Hepatocyte (in vitro differentiated cells): ENCODE data around the gene PLEKHG3. TPM values are rescaled to one million over a fixed set of nuclear protein-coding genes. Genes with fewer than 3 reads are reported as not detected.

Experiments used
- DNase-seq: peaks from one replicate; pipeline ENCODE4 v3.0.0-alpha.2; 2016; ENCODE audit warnings: low spot score
- H2AFZ ChIP-seq: fragments of 200-600 bp; sonication (generic); 2 replicates; pipeline ENCODE4 v1.6.0; 2016; ENCODE audit warnings: antibody characterized with exemption, mild to moderate bottlenecking
- H3K27ac ChIP-seq: fragments of 200-600 bp; sonication (generic); 2 replicates; pipeline ENCODE4 v1.5.1; 2016; ENCODE audit warnings: mild to moderate bottlenecking
- H3K27me3 ChIP-seq: fragments of 200-600 bp; sonication (generic); 2 replicates; pipeline ENCODE4 v1.6.1; 2016
- H3K36me3 ChIP-seq: fragments of 200-600 bp; sonication (generic); replicated peaks from 2 replicates; pipeline ENCODE4 v1.5.1; 2016; ENCODE audit warnings: low read depth; ENCODE audit not compliant: insufficient read depth
- H3K4me1 ChIP-seq: fragments of 200-600 bp; sonication (generic); 2 replicates; pipeline ENCODE4 v1.5.1; 2016; ENCODE audit warnings: mild to moderate bottlenecking, moderate library complexity; ENCODE audit not compliant: insufficient read depth
- H3K4me2 ChIP-seq: fragments of 200-600 bp; sonication (generic); 2 replicates; pipeline ENCODE4 v1.6.0; 2016
- H3K4me3 ChIP-seq: fragments of 200-600 bp; sonication (generic); 2 replicates; pipeline ENCODE4 v1.5.1; 2016; ENCODE audit warnings: mild to moderate bottlenecking
- H3K79me2 ChIP-seq: fragments of 200-600 bp; sonication (generic); 2 replicates; pipeline ENCODE4 v1.6.0; 2017; ENCODE audit warnings: mild to moderate bottlenecking
- H3K9me2 ChIP-seq: fragments of 200-600 bp; sonication (generic); replicated peaks from 2 replicates; pipeline ENCODE4 v1.6.0; 2017; ENCODE audit warnings: mild to moderate bottlenecking; ENCODE audit not compliant: insufficient read depth
- H3K9me3 ChIP-seq: fragments of 200-600 bp; sonication (generic); 2 replicates; pipeline ENCODE4 v1.5.1; 2016; ENCODE audit warnings: low read depth, mild to moderate bottlenecking
- H4K20me1 ChIP-seq: fragments of 200-600 bp; sonication (generic); 2 replicates; pipeline ENCODE4 v1.6.0; 2016; ENCODE audit warnings: mild to moderate bottlenecking; ENCODE audit not compliant: insufficient read depth, poor library complexity, severe bottlenecking
- CTCF ChIP-seq: fragments of 200-600 bp; sonication (generic); IDR thresholded peaks from 2 replicates; pipeline ENCODE4 v1.5.1; 2016; ENCODE audit warnings: antibody characterized with exemption, mild to moderate bottlenecking; ENCODE audit not compliant: poor library complexity
- EZH2 ChIP-seq: fragments of 200-600 bp; sonication (generic); IDR thresholded peaks from 2 replicates; pipeline ENCODE4 v1.6.1; 2016; ENCODE audit warnings: antibody characterized with exemption, mild to moderate bottlenecking, borderline replicate concordance
- EZH2phosphoT487 ChIP-seq: fragments of 200-600 bp; sonication (generic); IDR thresholded peaks from one replicate; pipeline ENCODE4 v1.6.1; 2018; ENCODE audit warnings: antibody characterized with exemption, mild to moderate bottlenecking, low read depth, moderate library complexity; ENCODE audit not compliant: unreplicated experiment, severe bottlenecking
- WGBS: methylation state at CpG from one replicate; pipeline ENCODE4 v1.1.6; 2016; ENCODE audit warnings: low lambda C conversion rate; ENCODE audit errors: missing lambda C conversion rate; 5-methylcytosine and 5-hydroxymethylcytosine counted together
- polyA plus RNA-seq: library from polyadenylated mRNA; unstranded; fragments of >200 nt; fragmentation: Nextera tagmentation; extraction: Ambion mirVana; gene quantifications from 2 replicates; pipeline ENCODE4 v1.2.1, GENCODE V29; 2016
- total RNA-seq: library from RNA; depleted of rRNA; stranded (reverse); fragments of >200 nt; gene quantifications from 2 replicates; pipeline ENCODE4 v1.2.3, GENCODE V29; 2014

PLEKHG3 gene
- total and polyA plus RNA-seq, 2 experiments from 2014 or later: 42.7 to 54.2 TPM

GRCh38 chr14:64696355-64696857 lies 7.8 kb upstream of the PLEKHG3 start:
- peak overlapping the region; percentile 70 for H3K27ac ChIP-seq
- no peaks in the 10 kb centered on the region for H3K27me3 ChIP-seq
- H3K79me2 ChIP-seq: no peaks in the 10 kb centered on the region
- 51% methylated on average over 4 of the region's 4 CpGs for WGBS
- H2AFZ ChIP-seq: no peak overlapping the region
- no peaks in the 10 kb centered on the region for H3K9me3 ChIP-seq
- no peaks in the 10 kb centered on the region for H3K9me2 ChIP-seq
- peaks cover 23% of the 10 kb centered on the region for H3K4me1 ChIP-seq
- no peak overlapping the region for H3K4me3 ChIP-seq
- no peak overlapping the region for H3K4me2 ChIP-seq
- H3K36me3 ChIP-seq: no peaks in the 10 kb centered on the region
- peak; percentile 70 for DNase-seq
- no peaks in the 10 kb centered on the region for H4K20me1 ChIP-seq
- TF ChIP-seq CTCF (no peak), EZH2phosphoT487 (no peak), EZH2 (no peak)

GRCh38 chr14:64698903-64699302 lies 5.3 kb upstream of the PLEKHG3 start:
- H3K4me2 ChIP-seq: peak overlapping the region; percentile 52
- H3K27me3 ChIP-seq: no peaks in the 10 kb centered on the region
- H3K9me3 ChIP-seq: no peaks in the 10 kb centered on the region
- WGBS: 16% methylated on average over 7 of the region's 7 CpGs
- TF ChIP-seq EZH2: no peak
- TF ChIP-seq CTCF: no peak
- peak; percentile 92 for TF ChIP-seq EZH2phosphoT487
- no peaks in the 10 kb centered on the region for H3K36me3 ChIP-seq
- peak; percentile 84 for DNase-seq
- no peaks in the 10 kb centered on the region for H3K79me2 ChIP-seq
- peak overlapping the region; percentile 87 for H3K27ac ChIP-seq
- H3K4me1 ChIP-seq: peaks cover 39% of the 10 kb centered on the region
- H3K4me3 ChIP-seq: no peak overlapping the region
- no peaks in the 10 kb centered on the region for H3K9me2 ChIP-seq
- no peak overlapping the region for H2AFZ ChIP-seq
- no peaks in the 10 kb centered on the region for H4K20me1 ChIP-seq

- no peaks in the 10 kb centered on the region for H3K27me3 ChIP-seq
- no peak overlapping the region for H2AFZ ChIP-seq
- 80% methylated on average over 2 of the region's 2 CpGs for WGBS
Measured at GRCh38 chr14:64700290-64700689, 3.9 kb upstream of the PLEKHG3 start.

More at GRCh38 chr14:64700290-64700689, 3.9 kb upstream of the PLEKHG3 start:
- no peak overlapping the region for H3K27ac ChIP-seq
- TF ChIP-seq EZH2 (no peak), CTCF (no peak), EZH2phosphoT487 (no peak)
- H3K9me3 ChIP-seq: no peaks in the 10 kb centered on the region
- no peaks in the 10 kb centered on the region for H3K36me3 ChIP-seq
- no peaks in the 10 kb centered on the region for H3K9me2 ChIP-seq
- no peak overlapping the region for H3K4me2 ChIP-seq
- no peaks in the 10 kb centered on the region for H4K20me1 ChIP-seq
- DNase-seq: no peak
- H3K4me1 ChIP-seq: peaks cover 37% of the 10 kb centered on the region
- H3K4me3 ChIP-seq: no peak overlapping the region
- peaks cover 10% of the 10 kb centered on the region for H3K79me2 ChIP-seq
